22Rv1 (cell line): ENCODE results near the gene ZFYVE26.

Source experiments
- H3K27ac ChIP-seq: fragments of 450-650 bp; 2 replicates; pipeline ENCODE4 v1.5.1; 2017
- ZFX ChIP-seq: fragments of 450-650 bp; IDR thresholded peaks from 2 replicates; pipeline ENCODE4 v1.6.1; 2017; ENCODE audit warnings: antibody characterized with exemption, borderline replicate concordance
- TF ChIP-seq, protein P1 (sequence below): fragments of 450-650 bp; IDR thresholded peaks from 2 replicates; pipeline ENCODE4 v1.5.1; 2017; ENCODE audit warnings: mild to moderate bottlenecking

The ZFYVE26 gene

DNA sequence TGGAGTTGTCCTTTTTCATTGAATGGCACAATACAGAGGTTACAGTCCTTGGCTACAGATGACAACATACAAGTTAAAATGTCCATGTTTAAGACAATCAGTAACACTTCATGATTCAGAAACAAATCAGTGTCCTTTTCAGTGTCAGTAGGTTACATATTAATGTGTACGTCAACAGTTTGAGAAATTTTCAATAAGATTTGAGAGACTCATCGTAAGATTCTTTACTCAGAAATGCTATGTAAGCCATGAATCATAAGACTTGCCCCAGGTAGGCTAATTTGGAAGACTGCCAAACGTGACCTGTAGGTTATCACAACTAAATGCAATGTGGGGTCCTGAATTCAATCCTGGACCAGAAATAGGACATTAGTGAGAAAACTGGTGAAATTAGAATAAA is 111.2 kb downstream of the ZFYVE26 start:
- H3K27ac ChIP-seq: no peak overlapping the region
- TF ChIP-seq, protein P1, sequence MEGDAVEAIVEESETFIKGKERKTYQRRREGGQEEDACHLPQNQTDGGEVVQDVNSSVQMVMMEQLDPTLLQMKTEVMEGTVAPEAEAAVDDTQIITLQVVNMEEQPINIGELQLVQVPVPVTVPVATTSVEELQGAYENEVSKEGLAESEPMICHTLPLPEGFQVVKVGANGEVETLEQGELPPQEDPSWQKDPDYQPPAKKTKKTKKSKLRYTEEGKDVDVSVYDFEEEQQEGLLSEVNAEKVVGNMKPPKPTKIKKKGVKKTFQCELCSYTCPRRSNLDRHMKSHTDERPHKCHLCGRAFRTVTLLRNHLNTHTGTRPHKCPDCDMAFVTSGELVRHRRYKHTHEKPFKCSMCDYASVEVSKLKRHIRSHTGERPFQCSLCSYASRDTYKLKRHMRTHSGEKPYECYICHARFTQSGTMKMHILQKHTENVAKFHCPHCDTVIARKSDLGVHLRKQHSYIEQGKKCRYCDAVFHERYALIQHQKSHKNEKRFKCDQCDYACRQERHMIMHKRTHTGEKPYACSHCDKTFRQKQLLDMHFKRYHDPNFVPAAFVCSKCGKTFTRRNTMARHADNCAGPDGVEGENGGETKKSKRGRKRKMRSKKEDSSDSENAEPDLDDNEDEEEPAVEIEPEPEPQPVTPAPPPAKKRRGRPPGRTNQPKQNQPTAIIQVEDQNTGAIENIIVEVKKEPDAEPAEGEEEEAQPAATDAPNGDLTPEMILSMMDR: no peak
- TF ChIP-seq ZFX: no peak

GRCh38 chr14:67704484-67705089 is 111.8 kb downstream of the ZFYVE26 start:
- TF ChIP-seq, protein P1: peak; percentile 89
- no peak for TF ChIP-seq ZFX

GRCh38 chr14:67703997-67704396 is 112.4 kb downstream of the ZFYVE26 start:
- H3K27ac ChIP-seq: peak overlapping the region; percentile 51

More at GRCh38 chr14:67704484-67705089, 111.8 kb downstream of the ZFYVE26 start:
- H3K27ac ChIP-seq: peak overlapping the region; percentile 51

DNA sequence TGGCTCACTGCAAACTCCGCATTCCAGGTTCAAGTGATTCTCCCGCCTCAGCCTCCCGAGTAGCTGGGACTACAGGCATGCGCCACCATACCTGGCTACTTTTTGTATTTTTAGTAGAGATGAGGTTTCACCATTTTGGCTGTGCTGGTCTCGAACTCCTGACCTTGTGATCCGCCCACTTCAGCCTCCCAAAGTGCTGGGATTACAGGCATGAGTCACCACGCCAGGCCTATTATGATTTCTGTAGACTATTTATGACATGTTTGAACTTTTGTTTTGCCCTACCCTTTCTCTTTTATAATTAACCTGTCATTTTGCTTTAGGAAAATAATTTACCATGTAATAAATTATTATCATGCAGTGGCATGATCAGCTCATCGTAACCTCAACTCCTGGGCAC is 114.9 kb downstream of the ZFYVE26 start, which contains the start of gene RDH12:
RDH12 (plus strand) TSS at position 395 of the 400 bp plus-strand sequence. CDS start 20,757 bp downstream, outside the sequence.
- peak within 1 kb of the TSS; percentile 51 for H3K27ac ChIP-seq

More at GRCh38 chr14:67703997-67704396, 112.4 kb downstream of the ZFYVE26 start:
- TF ChIP-seq ZFX: no peak
- TF ChIP-seq, protein P1: no peak

DNA sequence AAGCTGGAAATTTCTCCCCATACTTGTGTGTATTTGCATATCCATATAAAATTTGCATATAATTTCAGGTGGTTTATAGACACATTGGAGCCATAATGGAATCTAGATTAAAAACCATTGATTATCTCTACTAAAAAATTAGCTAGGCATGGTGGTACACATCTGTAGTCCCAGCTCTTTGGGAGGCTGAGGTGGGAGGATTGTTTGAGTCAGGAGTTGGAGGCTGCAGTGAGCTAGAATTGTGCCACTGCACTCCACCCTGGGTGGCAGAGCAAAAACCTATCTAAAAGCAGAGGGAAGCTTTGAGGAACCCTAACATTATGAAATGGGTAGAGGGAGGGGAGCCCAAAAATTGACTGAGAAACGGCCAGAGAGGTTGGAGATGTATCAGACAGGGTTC is 118.2 kb downstream of the ZFYVE26 start:
- TF ChIP-seq, protein P1: no peak
- TF ChIP-seq ZFX: no peak
- H3K27ac ChIP-seq: peak overlapping the region; percentile 91

DNA sequence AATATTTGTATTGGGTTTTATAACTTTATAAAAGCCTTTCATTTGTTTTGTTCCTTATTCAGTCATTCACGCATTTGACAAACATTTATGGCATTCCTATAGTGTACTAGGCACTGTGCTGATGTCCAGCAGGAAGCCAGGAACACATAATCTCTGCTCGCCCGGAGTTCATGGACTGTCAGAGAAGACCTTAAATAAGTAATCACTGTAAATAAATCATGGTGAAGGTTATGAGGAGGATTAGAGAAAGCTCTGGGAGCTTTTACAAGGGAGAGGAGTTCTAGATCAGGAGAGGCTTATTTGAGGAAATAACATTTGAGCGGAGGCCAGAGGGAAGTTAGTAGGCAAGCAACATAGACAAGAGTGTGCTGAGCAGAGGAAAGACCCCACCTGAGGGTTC is 119.4 kb downstream of the ZFYVE26 start:
- TF ChIP-seq ZFX: no peak
- TF ChIP-seq, protein P1: no peak
- H3K27ac ChIP-seq: peak overlapping the region; percentile 91
